GM18507 (cell line): ENCODE data around the gene SND1.

Experiments
- DNase-seq: peaks from one replicate; pipeline ENCODE4 v3.0.0; 2011; ENCODE audit warnings: low read depth; ENCODE audit not compliant: insufficient read length; ENCODE audit errors: extremely low spot score
- FAIRE-seq: peaks from 2 replicates; lab custom pipeline; 2011; peaks lifted over from hg19 to GRCh38; lab: Jason Lieb, UNC

SND1 gene

GRCh38 chr7:128031901-128032604 lies 380.1 kb downstream of the SND1 start:
- DNase-seq (peak; percentile 32), FAIRE-seq (no peak)

GRCh38 chr7:128032605-128033235 lies 380.7 kb downstream of the SND1 start:
- FAIRE-seq = no peak

DNA sequence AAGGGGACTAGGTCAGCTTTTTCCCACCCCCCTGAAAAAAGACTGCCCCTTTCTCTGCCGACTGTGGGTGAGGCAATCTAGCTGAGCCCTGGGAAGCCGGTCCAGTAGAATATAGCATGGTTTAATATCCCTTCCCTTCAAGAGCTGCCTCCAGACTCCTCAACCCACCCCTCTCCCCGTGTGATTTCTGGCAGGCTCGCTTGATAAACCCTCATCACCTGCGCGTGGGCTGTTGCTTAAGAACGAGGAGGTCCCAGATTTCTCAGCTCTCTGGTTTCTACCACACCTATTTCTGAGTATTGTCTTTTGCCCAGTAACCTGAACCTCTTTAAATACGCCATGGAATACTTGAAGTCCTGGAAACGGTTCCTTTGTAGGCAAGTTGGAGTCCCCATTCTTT lies 381.3 kb downstream of the SND1 start:
- no peak for FAIRE-seq
- DNase-seq = no peak

More at GRCh38 chr7:128032605-128033235, 380.7 kb downstream of the SND1 start:
- no peak for DNase-seq

GRCh38 chr7:128034825-128035224 lies 382.8 kb downstream of the SND1 start:
- DNase-seq (no peak), FAIRE-seq (no peak)

DNA sequence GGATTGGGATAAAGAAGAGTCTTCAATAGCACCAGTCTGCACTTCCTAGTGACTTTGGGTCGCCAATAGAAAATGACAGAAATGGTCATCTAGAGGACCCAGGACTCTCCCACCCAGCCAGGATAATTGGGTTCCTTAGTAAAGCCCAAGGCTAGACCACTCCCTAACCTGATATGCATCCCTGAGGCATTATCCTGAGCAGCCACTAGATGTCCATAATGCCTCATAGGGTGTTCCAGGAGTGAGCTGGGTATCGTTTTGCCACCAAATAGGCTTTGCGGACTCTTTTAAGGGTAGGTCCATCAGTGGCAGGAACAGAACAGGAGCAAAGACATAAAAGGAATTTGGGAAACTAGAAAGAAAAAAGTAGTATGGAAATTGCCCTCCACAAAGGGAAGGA lies 383.7 kb downstream of the SND1 start:
- FAIRE-seq (no peak), DNase-seq (no peak)

DNA sequence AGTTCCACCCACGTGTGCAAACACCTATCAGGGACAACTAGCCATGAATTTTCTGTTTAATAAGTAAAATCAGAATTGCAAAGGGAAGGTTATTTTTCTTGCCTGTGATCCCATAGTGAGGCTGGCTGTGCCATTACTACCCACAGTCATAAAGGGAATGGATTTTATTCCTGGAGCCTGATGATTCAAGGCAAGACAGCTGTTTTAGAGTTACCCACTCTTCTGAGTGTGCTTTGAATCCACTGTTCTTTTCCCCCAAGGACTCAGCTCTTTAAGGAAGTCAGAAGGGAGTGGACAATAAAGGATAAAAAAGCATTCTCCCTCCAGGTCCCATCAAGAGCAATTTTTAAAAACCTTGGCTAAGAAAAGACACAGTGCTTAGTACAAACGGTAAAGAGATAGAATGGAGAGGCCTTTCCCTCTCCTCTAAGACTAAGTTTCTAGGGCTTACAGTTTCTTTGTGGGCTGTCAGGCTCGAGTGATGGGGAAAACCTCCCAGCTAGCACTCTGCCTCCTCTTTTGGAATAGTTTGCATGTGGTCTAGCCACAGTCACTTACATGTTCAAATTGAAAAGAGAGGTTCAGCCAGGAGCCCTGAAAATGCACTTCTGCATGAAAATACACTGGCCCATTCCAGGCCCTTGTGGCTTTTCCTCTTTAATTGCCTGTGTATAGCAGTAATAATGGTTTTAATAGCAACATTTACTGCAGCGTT lies 384.4 kb downstream of the SND1 start:
- FAIRE-seq (peak; percentile 58), DNase-seq (no peak)

- FAIRE-seq (peak; percentile 24), DNase-seq (no peak)
Observed at GRCh38 chr7:128037081-128037480, 385.1 kb downstream of the SND1 start.

DNA sequence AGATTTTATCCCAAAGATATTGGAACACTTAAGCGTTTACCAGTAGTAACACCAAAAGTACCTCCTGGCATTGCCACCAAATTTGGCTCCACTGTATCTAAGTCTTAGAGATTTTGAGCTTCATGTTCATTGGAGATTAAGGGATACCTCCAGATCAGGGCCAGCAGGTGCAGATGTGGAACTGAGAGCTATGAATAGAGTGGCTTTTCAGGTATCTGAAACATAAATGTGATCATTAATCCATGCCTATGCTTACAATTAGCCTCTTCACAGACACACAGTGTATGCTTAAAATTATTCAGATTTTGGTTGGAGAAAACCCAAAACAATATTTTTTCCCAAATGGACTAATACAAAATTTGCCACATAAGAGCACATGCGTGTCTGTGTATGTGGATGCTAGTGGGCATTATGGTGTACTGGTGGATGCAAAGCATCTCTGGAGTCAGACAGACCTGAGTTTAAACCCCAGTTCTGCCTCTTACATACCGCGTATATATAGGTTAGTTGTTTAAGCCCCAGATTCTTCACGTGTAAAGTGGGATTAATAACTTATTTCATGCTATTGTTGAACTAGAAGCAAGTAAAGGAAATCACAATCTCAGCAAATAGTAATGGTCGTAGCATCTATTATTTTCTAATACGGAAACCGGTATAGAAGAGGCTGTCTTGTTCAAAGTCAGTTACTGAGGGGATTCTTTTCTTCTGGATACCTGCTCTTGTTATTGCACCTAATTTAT lies 386.1 kb downstream of the SND1 start:
- no peak for FAIRE-seq
- DNase-seq = no peak

- FAIRE-seq (no peak), DNase-seq (no peak)
Observed at GRCh38 chr7:128039544-128039953, 387.6 kb downstream of the SND1 start.

DNA sequence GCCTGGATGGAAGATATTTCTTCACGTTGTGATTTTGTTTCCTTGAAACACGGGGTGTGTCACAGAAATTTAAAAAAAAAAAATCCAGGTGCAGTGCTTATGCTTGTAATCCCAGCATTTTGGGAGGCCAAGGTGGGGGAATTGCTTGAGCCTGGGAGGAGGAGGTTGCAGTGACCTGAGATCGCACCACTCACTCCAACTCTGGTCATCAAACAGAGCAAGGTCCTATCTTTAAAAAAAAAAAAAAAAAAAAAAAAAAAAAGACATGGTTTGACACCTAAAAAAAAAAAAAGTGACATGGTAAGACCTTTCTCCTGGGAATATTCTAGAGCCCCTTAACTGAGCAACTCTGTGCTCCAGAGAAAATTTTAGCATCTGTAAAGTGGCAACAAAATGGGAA lies 388.2 kb downstream of the SND1 start:
- FAIRE-seq = no peak
- DNase-seq = no peak

- DNase-seq = no peak
- no peak for FAIRE-seq
Observed at GRCh38 chr7:128041203-128041602, 389.2 kb downstream of the SND1 start.

GRCh38 chr7:128042012-128042411 lies 390.0 kb downstream of the SND1 start:
- DNase-seq (no peak), FAIRE-seq (no peak)

DNA sequence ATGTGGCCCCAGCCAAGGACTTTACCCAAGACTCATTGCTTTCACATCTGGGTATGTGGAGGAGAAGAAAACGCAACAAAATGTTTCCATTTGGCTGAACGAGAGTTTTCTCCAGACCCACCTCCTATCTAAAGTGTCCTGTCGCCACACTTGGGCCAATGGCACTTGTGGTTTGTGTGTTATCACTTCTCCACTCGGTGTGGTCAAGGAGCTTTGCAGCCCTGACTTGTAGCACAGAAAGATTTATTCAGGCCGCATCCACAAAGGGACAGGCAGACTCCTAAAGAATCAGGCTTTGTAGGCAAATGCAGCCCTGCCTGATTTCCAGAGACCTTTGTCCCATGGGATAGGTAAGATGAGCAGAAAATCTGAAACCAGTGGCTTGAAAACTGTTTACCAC lies 392.1 kb downstream of the SND1 start:
- peak; percentile 45 for FAIRE-seq

DNA sequence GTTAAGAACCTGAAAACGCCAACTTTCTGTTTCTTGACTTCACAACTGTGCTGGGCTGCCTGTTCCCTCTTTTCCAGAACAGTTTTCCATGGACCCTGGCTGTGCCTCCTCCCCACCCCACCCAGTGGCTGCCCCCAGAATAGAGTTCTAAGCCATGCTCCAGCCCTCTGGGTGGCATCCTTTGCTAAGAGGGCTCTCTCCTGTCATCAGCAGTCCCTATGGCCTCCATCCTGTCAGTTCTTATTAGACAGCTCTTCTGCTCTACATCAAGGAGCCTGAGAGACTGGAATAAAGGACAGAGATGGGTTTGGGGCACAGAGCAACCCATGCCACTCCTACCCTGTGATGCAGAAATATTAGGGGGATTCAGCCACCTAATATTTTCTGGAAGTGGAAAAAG lies 393.2 kb downstream of the SND1 start:
- FAIRE-seq (no peak), DNase-seq (no peak)

More for the DNA sequence above, 392.1 kb downstream of the SND1 start:
- DNase-seq = no peak

- FAIRE-seq (no peak), DNase-seq (no peak)
Observed at GRCh38 chr7:128045766-128046165, 393.8 kb downstream of the SND1 start.

DNA sequence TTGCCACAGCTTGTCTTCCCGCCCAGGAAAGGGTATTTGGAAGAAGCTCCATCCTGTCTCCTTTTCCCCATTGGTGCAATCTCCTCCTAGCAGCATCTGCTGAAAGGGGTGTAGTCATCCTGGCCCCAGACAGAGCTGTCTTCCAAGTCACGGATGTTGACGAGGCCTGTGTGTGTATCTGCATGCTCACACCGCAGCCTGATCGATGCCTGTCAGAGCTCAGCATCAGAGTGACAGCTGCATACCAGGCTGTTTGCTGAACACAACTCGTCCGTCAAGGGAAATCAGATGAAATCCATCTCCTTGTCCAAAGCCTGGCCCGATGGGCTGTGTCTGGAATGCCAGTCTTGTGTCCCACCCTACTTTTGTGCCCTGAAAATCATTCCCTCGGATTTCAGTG lies 400.4 kb downstream of the SND1 start:
- no peak for FAIRE-seq
- no peak for DNase-seq

DNA sequence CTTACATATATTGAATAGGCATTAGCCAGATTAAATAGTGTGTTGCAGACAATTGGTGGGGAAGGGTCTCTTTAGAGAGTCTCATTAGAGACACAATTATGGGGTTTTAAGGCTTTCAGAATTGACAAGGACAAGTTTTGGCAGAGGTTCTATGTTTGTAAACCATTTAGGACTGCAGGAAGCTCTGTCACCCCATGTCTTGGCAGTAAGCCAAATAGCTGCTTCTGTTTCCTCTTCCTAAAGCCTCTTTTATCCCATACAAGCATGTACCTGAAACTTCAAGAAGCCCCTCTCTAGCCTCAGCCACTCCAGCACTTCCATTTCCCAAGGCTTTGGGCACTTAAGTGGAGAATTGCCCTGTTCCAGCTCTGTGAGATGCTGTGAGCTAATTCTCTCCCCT lies 401.0 kb downstream of the SND1 start:
- no peak for FAIRE-seq
- DNase-seq = no peak

- FAIRE-seq (no peak), DNase-seq (no peak)
Observed at GRCh38 chr7:128053991-128054390, 402.0 kb downstream of the SND1 start.

DNA sequence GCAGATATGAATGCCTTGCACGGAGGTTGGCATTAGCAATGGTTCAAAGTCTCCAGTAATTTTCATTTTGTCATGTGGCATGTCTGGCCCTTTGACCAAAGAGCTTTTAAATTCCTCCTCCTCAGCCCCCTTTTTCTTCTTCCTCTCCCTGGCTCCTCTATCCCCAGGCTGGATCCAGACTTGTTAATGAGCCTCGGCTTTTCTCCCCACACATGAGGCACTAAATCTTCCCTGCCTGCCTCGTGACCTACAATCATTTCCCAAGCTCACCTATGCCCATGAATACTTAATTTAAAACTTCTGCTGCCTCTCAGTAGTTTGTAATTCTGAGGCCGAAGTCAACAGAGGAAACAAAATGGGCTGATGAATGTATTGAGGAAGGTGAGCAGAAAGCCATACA lies 402.5 kb downstream of the SND1 start:
- FAIRE-seq (no peak), DNase-seq (no peak)

DNA sequence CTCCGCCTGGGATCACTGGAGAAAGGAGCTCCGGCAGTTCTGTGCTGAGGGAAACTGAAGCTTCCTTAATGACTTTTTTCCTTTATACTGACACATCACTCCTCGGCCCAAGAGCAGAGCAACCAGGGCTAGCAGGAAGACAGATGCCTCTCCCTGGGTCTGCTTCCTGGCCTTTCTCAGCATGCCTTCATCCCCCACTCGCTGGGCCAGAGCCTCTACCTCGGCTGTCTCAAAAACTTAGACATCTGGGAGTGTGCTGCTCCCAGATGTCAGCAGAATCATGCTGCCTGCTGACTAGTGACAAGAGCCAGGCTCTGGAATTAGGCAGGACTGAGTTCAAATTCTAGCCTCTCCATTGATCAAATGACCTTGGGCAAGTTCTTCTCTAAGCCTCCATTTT lies 403.6 kb downstream of the SND1 start:
- DNase-seq (no peak), FAIRE-seq (no peak)
